ENCODE results near the gene GRID2IP. TPM values are rescaled to one million over a fixed set of nuclear protein-coding genes. Genes with fewer than 3 reads are reported as not detected.
"Not testable (repeated sequence)": the region's sequence is repeated elsewhere in the genome, so short reads cannot be mapped to it uniquely, and the experiment has no call there.

The GRID2IP gene
- total RNA-seq: not detected

- DNase-seq: no peak
Measured at GRCh38 chr7:6551016-6551511, at the start of gene GRID2IP. TSS of gene GRID2IP (minus strand) at chr7:6551461. CDS start at chr7:6551436, 25 bp downstream.

GRCh38 chr7:6600093-6600492 is 48.8 kb upstream of the GRID2IP start:
- no peak for DNase-seq

DNA sequence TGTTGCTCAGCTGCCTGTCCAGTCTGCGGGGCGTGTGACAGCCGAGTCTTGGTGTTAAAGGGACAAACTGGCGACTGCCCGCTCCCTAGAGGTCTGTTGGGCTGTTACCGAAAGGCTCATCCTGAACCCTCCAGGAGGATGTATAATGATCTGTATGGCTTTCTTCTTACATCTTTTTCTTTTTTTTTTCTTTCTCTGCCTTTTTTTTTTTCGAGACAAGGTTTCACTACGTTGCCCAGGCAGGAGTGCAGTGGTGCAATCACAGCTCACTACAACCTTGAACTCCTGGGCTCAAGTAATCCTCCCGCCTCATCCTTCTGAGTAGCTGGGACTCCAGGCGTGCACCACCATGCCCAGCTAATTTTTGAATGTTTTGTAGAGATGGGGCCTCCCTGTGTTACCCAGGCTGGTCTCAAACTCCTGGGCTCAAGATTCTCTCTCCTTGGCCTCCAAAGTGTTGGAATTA is 39.4 kb upstream of the GRID2IP start:
- no peak for DNase-seq

- DNase-seq: peak; percentile 78
Measured at GRCh38 chr7:6589829-6590644, 38.8 kb upstream of the GRID2IP start, which contains the start of gene INTS15. TSS of gene INTS15 (plus strand) at chr7:6590021. CDS start at chr7:6590284, 263 bp downstream.

GRCh38 chr7:6589151-6589828 is 38.0 kb upstream of the GRID2IP start:
- no peak for DNase-seq

- DNase-seq: no peak
Measured at GRCh38 chr7:6588566-6588965, 37.3 kb upstream of the GRID2IP start.

GRCh38 chr7:6585746-6586432 is 34.6 kb upstream of the GRID2IP start:
- not testable (repeated sequence) for DNase-seq

GRCh38 chr7:6579446-6579845 is 28.2 kb upstream of the GRID2IP start:
- DNase-seq: no peak

- no peak for DNase-seq
Measured at GRCh38 chr7:6578114-6579084, 27.1 kb upstream of the GRID2IP start.

- peak; percentile 78 for DNase-seq
Measured at GRCh38 chr7:6577369-6578113, 26.3 kb upstream of the GRID2IP start, which contains the start of gene ZDHHC4. TSS of gene ZDHHC4 (plus strand) at chr7:6577454. CDS start at chr7:6580562, 3,108 bp downstream.

DNA sequence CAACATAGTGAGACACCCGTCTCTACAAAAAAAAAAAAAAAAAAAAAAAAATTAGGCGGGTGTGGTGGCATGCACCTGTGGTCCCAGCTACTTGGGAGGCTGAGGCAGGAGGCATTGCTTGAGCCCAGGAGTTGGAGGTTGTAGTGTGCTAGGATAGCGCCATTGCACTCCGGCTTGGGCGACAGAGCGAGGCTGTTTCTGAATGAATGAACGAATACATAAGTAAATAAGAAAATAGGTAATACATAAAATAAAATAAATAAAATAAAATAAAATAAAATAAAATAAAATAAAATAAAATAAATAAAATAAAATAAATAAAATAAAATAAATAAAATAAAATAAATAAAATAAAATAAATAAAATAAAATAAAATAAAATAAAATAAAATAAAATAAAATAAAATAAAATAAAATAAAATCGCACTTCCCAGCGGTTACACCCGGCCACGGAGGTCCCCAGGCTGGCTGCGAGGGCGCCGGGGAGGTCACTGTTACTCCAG is 25.7 kb upstream of the GRID2IP start:
- DNase-seq: not testable (repeated sequence)

GRCh38 chr7:6576024-6576866 is 25.0 kb upstream of the GRID2IP start:
- DNase-seq: no peak

GRCh38 chr7:6575281-6576023 is 24.2 kb upstream of the GRID2IP start:
- no peak for DNase-seq

DNA sequence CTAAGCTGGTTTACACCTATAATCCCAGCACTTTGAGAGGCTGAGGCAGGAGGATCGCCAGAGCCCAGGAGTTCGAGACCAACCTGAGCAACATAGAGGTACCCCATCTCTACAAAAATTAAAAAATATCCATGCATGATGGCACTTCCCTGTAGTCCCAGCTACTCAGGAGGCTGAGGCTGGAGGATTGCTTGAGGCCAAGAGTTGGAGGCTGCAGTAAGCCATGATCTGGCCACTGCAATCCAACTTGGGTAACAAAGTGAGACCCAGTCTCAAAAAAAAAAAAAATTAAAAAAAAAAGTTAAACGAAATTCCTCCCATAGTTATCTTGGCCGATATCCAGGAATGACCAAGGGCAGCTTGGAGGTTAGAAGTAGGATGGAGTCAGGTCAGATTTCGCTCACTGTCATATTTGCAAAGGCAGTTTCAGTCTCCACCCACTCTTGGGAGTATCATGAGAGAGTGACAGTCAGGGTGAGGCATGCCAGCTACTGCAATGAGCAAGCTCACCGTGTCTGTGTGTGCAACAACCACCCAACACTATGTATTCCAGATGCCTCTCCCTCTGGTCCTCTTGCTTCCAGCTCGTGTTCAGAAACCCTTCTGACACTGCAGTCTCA is 20.0 kb upstream of the GRID2IP start:
- DNase-seq: no peak

DNA sequence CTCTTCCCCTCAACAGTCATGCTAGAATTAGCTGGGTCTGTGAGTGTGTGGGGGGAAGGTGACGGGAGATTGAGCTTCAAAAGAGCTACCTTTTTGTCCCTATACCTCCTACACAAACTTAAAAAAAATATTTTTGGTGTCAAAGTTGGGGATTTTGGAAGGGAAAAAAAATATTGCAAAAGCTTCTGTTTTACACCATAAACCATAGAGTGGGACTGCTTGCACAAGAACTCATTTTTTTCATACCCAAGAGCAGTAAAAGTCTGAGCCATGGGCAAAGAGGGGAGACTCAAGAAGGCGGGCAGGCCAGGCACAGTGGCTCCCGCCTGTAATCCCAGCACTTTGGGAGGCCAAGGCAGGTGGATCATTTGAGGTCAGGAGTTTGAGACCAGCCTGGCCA is 16.6 kb upstream of the GRID2IP start:
- no peak for DNase-seq

- DNase-seq: no peak
Measured at GRCh38 chr7:6565655-6566054, 14.4 kb upstream of the GRID2IP start.

- no peak for DNase-seq
Measured at GRCh38 chr7:6563936-6564770, 12.9 kb upstream of the GRID2IP start.

GRCh38 chr7:6562106-6562505 is 10.8 kb upstream of the GRID2IP start:
- no peak for DNase-seq

Measured in effector CD4-positive, alpha-beta T cell (primary cell).